Coronary artery (tissue), 2 donors: Measurements from ENCODE around the gene ANKRD10.
A peak's percentile ranks its signal among the peaks of the same experiment; 100 is the strongest.

ENCODE experiments used
- DNase-seq: peaks from one replicate; pipeline ENCODE4 v3.0.0-alpha.2; 2017; ENCODE audit warnings: low spot score
- H3K27ac ChIP-seq, 2 donors: fragments of 200-600 bp; sonication (generic); one replicate each; pipeline ENCODE4 v1.5.1; 2016 to 2019
- H3K4me3 ChIP-seq: fragments of 200-600 bp; sonication (generic); 2 replicates; pipeline ENCODE4 v1.5.1; 2016; ENCODE audit warnings: mild to moderate bottlenecking, moderate library complexity
- TF ChIP-seq, protein P1 (sequence below): fragments of 200-600 bp; sonication (generic); IDR thresholded peaks from one replicate; pipeline ENCODE4 v1.5.1; 2019; ENCODE audit warnings: antibody characterized with exemption

ANKRD10 gene

DNA sequence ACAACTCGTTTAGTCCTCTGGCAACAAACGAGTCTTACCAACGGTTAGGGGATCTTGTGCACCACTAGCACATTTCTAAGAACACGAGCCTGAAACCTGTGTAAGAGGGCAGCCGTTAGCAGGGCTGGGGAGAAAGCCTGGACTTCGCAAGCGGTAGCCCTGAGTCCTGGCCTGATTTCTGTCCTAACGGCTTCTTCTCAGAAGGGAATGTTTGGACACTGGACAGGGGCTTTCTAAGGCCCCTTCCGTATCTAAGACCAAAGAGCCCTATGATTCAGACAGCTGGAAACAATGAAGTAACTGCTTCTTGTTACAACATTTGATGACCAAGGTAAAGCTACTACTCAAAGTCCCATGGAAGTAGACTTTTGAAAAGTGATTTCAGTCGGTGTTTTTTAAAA is 2.2 kb downstream of the ANKRD10 start:
- Histone ChIP-seq H3K4me3 (peak overlapping the region; percentile 95), H3K27ac (peak overlapping the region; percentile 99)
- no peak for DNase-seq
- TF ChIP-seq, protein P1, sequence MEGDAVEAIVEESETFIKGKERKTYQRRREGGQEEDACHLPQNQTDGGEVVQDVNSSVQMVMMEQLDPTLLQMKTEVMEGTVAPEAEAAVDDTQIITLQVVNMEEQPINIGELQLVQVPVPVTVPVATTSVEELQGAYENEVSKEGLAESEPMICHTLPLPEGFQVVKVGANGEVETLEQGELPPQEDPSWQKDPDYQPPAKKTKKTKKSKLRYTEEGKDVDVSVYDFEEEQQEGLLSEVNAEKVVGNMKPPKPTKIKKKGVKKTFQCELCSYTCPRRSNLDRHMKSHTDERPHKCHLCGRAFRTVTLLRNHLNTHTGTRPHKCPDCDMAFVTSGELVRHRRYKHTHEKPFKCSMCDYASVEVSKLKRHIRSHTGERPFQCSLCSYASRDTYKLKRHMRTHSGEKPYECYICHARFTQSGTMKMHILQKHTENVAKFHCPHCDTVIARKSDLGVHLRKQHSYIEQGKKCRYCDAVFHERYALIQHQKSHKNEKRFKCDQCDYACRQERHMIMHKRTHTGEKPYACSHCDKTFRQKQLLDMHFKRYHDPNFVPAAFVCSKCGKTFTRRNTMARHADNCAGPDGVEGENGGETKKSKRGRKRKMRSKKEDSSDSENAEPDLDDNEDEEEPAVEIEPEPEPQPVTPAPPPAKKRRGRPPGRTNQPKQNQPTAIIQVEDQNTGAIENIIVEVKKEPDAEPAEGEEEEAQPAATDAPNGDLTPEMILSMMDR, result no peak

DNA sequence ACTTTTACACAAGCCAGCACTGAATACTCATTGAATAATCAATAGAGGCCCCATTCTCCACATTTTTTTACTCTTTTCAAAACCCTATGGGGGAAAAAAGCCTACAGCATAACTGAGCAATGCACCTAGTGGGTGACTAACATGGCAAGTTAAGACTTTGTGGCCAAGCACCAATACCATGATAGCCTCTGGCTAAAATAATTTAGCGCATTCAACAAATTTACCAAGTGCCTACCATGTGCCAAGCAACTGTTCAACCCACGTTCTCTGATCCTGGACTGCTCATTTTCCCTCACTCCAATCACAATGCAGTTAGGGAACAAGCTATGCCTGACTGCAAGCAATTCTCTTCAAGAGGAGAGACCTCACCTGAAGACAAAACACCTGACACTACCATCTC is 3.0 kb downstream of the ANKRD10 start:
- TF ChIP-seq, protein P1, result no peak
- H3K27ac ChIP-seq, result peak overlapping the region in 1 of 2 donors; percentile 99
- DNase-seq, result no peak
- peak overlapping the region; percentile 95 for H3K4me3 ChIP-seq

DNA sequence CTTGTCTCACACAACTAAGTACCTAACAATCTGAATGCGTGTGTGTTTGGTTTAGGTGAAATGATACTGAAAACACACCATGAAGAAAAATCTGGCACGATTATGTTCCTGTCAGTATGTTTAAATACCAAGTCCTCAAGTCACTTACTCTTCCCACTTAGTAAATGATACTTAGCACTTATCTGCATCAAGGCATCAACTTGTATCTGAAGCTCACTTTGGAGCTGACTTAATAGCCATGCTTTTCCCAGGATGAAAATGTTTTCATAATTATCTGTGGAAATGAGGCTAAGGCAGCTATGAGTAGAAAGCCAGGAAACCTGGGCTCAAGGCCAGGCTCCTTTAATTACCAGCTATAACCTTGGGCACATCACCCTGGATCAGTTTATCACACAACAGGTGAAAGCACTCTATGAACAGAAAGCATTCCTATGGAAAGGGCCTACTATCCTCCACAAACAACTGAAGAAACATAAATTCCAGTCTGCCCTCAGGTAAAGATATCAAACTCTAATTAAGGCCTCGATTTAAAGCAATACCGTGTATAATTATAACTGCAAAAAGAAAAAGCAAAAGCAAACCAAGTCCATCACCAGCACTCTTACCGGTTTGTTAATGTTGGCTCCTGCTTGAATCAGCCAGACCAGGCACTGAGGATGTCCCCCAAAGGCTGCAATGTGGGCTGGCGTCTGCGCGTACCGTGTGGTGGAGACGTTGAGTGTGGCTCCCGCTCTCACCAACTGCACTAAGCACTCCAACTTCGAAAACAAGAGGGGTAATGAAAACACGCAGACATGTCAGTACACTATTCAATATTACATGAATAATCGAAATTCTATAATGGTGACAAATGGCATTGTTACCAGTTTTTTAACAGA is 4.6 kb downstream of the ANKRD10 start:
- DNase-seq, result no peak
- Histone ChIP-seq H3K4me3 (no peak overlapping the region), H3K27ac (no peak overlapping the region)
- TF ChIP-seq, protein P1, result no peak

DNA sequence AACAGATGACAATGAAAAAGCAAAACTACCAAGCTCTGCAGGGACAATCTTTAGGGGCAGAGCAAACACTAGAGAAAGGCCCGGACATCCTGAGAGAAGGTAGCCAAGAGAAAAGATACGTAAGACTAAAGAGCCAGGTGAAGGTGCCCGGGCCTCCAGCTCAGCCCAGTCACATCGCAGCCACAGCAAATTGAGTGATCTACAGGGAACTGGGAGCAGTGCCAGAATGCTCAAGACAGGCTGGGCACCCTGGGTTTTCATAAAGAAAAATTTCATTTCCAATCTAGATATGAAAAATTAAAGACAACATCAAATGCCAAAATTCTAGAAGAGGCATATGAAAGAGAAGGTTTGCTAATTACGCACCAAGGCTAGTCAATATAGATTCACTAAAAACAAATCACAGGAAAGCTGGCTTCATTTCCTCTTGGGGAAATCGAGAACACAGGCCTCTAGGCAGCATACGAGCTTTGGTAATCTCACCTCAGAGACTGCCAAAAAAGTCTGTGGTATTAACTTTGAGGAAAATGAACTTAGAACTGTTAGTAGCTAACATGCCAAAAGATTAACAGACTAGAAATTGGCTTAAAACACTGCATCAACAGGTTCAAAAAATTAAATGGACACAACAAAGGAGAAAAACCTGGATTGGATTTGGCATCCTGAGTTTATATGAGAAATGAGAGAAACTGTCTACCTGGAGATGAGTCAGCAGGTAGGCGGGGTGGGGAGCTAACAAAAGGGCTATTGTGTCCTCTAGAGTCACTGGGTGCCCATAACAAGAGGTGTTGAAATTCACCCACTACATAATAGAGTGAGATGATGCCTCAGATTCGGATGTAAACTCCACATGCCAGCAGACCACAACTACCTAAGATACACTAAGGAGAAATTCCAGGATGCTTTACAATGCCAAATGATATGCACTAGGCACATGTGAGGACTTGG is 6.6 kb downstream of the ANKRD10 start:
- Histone ChIP-seq H3K4me3 (no peak overlapping the region), H3K27ac (peak overlapping the region; percentile 7 to 51)
- TF ChIP-seq, protein P1, result no peak
- no peak for DNase-seq

DNA sequence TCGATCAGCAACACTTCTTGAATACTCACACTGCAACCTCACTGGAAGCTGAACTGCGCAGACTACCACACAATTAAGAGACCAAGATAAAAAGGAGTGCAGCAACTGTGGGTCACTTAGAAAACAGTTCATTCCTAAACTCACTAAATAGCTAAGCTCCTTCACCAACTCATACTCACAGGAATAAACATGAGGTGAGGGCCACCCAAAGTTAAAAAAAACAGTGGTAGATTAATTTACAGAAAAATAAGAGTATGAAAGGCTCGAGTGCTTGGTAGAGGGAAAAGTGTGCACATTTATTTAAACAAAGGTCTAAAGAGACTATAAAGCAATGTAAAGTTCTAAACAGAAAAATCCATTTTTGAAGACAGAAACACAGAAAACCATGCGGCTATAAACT is 7.6 kb downstream of the ANKRD10 start:
- peak overlapping the region in 1 of 2 donors; percentile 51 for H3K27ac ChIP-seq
- TF ChIP-seq, protein P1, result no peak

DNA sequence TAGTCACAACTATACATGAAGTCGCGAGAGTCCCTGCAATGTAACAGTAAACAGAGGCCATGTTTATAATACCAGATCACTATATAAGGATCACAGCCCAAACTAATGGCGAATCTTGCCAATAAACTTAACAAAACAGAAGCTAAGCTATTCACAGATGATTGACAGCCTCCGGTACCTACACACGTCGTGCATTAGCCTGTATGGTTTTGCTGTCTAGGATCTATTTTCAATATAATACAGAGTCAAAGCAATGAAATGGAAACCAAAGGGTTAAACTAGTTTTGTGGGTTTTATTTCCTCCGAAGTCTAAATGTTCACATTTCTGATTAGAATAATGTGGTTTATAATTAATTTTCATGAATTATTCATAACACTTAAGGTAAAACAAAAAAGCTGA is 10.1 kb downstream of the ANKRD10 start:
- H3K4me3 ChIP-seq, result no peak overlapping the region
- TF ChIP-seq, protein P1, result no peak
- DNase-seq, result no peak

More for the DNA sequence above, 7.6 kb downstream of the ANKRD10 start:
- DNase-seq, result no peak
- no peak overlapping the region for H3K4me3 ChIP-seq

More for the DNA sequence above, 10.1 kb downstream of the ANKRD10 start:
- no peak overlapping the region for H3K27ac ChIP-seq
